A549 (cell line): ENCODE results near the gene UNKL. TPM values are rescaled to one million over a fixed set of nuclear protein-coding genes. Genes with fewer than 3 reads are reported as not detected.

Experiments
- ATAC-seq, 2 experiments: fragments of 200-7000 bp in 1 of 2; fragments of >200 bp in 1 of 2; cut with Nextera tagmentation in 1 of 2; cut with Tn5 transposase in 1 of 2; 3 replicates each; pipeline versions ENCODE4 v1.8.0 to v1.9.1; 2018 to 2020; ENCODE audit warnings: mild to moderate bottlenecking in 1 of 2, moderate library complexity in 1 of 2
- CTCF ChIA-PET: fragments of 300-600 bp; sonication (Branson Sonifier 250); formaldehyde crosslinking; extraction: SDS; loops from one replicate; lab custom pipeline; 2021; ENCODE audit warnings: antibody characterized with exemption, inconsistent platforms; lab: Yijun Ruan, JAX
- POLR2A ChIA-PET: fragments of 350-600 bp; formaldehyde crosslinking; extraction: SDS; loops from one replicate; lab custom pipeline; 2021; ENCODE audit warnings: antibody characterized with exemption, inconsistent platforms; lab: Yijun Ruan, JAX
- DNase-seq, 2 experiments: peaks; one replicate each; pipeline versions ENCODE4 v3.0.0 to v3.0.0-alpha.2; 2011 to 2016; ENCODE audit warnings: low read depth in 1 of 2, low spot score in 1 of 2
- FAIRE-seq: peaks from 2 replicates; lab custom pipeline; 2011; peaks lifted over from hg19 to GRCh38; lab: Jason Lieb, UNC
- H3K27ac ChIP-seq, 2 experiments: fragments of >200 bp; sonication (Bioruptor Twin); formaldehyde crosslinking; 3 replicates each; pipeline ENCODE4 v1.5.1; 2016 to 2017
- H3K4me1 ChIP-seq: fragments of >200 bp; sonication (Bioruptor Twin); formaldehyde crosslinking; 3 replicates; pipeline ENCODE4 v1.6.1; 2016
- H3K4me2 ChIP-seq: fragments of >200 bp; sonication (Bioruptor Twin); formaldehyde crosslinking; 3 replicates; pipeline ENCODE4 v1.6.1; 2016
- H3K4me3 ChIP-seq: fragments of >200 bp; sonication (Bioruptor Twin); formaldehyde crosslinking; 3 replicates; pipeline ENCODE4 v1.5.1; 2016
- H3K9me3 ChIP-seq: fragments of >200 bp; sonication (Bioruptor Twin); formaldehyde crosslinking; 3 replicates; pipeline ENCODE4 v1.6.1; 2016
- BCL3 ChIP-seq: fragments of >200 bp; sonication (Bioruptor Twin); formaldehyde crosslinking; IDR thresholded peaks from 3 replicates; pipeline ENCODE4 v1.6.1; 2016
- CBX2 ChIP-seq: fragments of 200-600 bp; sonication (generic); IDR thresholded peaks from 2 replicates; pipeline ENCODE4 v1.6.1; 2016; ENCODE audit warnings: low read depth, mild to moderate bottlenecking, borderline replicate concordance
- CTCF ChIP-seq: fragments of >200 bp; sonication (Bioruptor Twin); formaldehyde crosslinking; IDR thresholded peaks from 3 replicates; pipeline ENCODE4 v1.5.1; 2016
- EHF ChIP-seq: fragments of 250-450 bp; sonication (Bioruptor Pico); IDR thresholded peaks from 2 replicates; pipeline ENCODE4 v1.5.0; 2020; ENCODE audit warnings: mild to moderate bottlenecking
- EHMT2 ChIP-seq: fragments of 200-600 bp; sonication (generic); IDR thresholded peaks from 2 replicates; pipeline ENCODE4 v1.6.1; 2016; ENCODE audit warnings: antibody characterized with exemption, low read depth, mild to moderate bottlenecking, moderate library complexity
- HDAC2 ChIP-seq: fragments of 200-600 bp; sonication (generic); IDR thresholded peaks from 2 replicates; pipeline ENCODE4 v1.6.1; 2016
- KDM5A ChIP-seq: fragments of 200-600 bp; sonication (generic); IDR thresholded peaks from 2 replicates; pipeline ENCODE4 v1.6.1; 2016; ENCODE audit warnings: antibody characterized with exemption, mild to moderate bottlenecking
- MAFK ChIP-seq: fragments of 450-650 bp; IDR thresholded peaks from 2 replicates; pipeline ENCODE4 v1.6.1; 2014; ENCODE audit not compliant: partially characterized antibody
- MYC ChIP-seq: IDR thresholded peaks from 2 replicates; pipeline ENCODE4 v1.6.1; 2012; ENCODE audit warnings: mild to moderate bottlenecking, inconsistent platforms, low read length, improper control_type of control experiment, borderline replicate concordance
- NPAS2 ChIP-seq: fragments of 250-450 bp; sonication (Bioruptor Pico); IDR thresholded peaks from 2 replicates; pipeline ENCODE4 v1.8.0; 2022; ENCODE audit warnings: mild to moderate bottlenecking, moderate library complexity, borderline replicate concordance
- NR3C1 ChIP-seq: fragments of >200 bp; sonication (Bioruptor Twin); formaldehyde crosslinking; IDR thresholded peaks from 3 replicates; pipeline ENCODE4 v1.6.1; 2017
- PBX3 ChIP-seq: IDR thresholded peaks from 2 replicates; pipeline ENCODE4 v1.6.1; 2012
- RARB ChIP-seq: fragments of 250-450 bp; sonication (Bioruptor Pico); IDR thresholded peaks from 2 replicates; pipeline ENCODE4 v1.8.0; 2021; ENCODE audit warnings: mild to moderate bottlenecking, moderate library complexity
- RCOR1 ChIP-seq: fragments of 150-350 bp; IDR thresholded peaks from 2 replicates; pipeline ENCODE4 v1.6.1; 2014; ENCODE audit warnings: antibody characterized with exemption, low read length, low read depth
- REST ChIP-seq: fragments of 200-600 bp; sonication (generic); IDR thresholded peaks from 2 replicates; pipeline ENCODE4 v1.6.1; 2016; ENCODE audit warnings: antibody characterized with exemption, mild to moderate bottlenecking, moderate library complexity
- RFX5 ChIP-seq: fragments of 450-650 bp; IDR thresholded peaks from 2 replicates; pipeline ENCODE4 v1.7.1; 2014; ENCODE audit warnings: antibody characterized with exemption, mild to moderate bottlenecking, moderate library complexity
- SMC3 ChIP-seq: fragments of >200 bp; sonication (Bioruptor Twin); formaldehyde crosslinking; IDR thresholded peaks from 3 replicates; pipeline ENCODE4 v1.6.1; 2018; ENCODE audit warnings: inconsistent platforms
- USF2 ChIP-seq: fragments of 450-650 bp; IDR thresholded peaks from 2 replicates; pipeline ENCODE4 v1.6.1; 2014; ENCODE audit warnings: antibody characterized with exemption
- WGBS: methylation state at CpG from one replicate; pipeline ENCODE4 v1.1.6; 2017; ENCODE audit errors: missing lambda C conversion rate; 5-methylcytosine and 5-hydroxymethylcytosine counted together
- polyA plus RNA-seq, 4 experiments: library from polyadenylated mRNA; depleted of rRNA in 3 of 4; stranded (reverse); fragments of >200 nt; fragmentation: RNase III in 1 of 4; extraction: RNeasy Plus Mini Kit Qiagen cat#74134 plus additional on column Dnase treatment in 1 of 4; gene quantifications; 2 replicates in 3 of 4; 3 replicates in 1 of 4; pipeline ENCODE4 v1.2.3, GENCODE V29; 2011 to 2017

Gene UNKL
- polyA plus RNA-seq, 2 of the 4 experiments (the other 2 are of a cell fraction) = 20.7 to 37.6 TPM

- TF ChIP-seq REST = no peak
Measured at GRCh38 chr16:1430759-1431496, 16.4 kb upstream of the UNKL start, which contains the start of gene PERCC1 (continued).

- ATAC-seq (no peak), DNase-seq (no peak), FAIRE-seq (no peak)
- CTCF ChIA-PET = interaction anchor here (0.5 to 2.0 kb wide), 2 partner anchors 16 to 183 kb away, joined by 3 to 4 read pairs; no protein-coding TSS in a partner anchor
- Histone ChIP-seq H3K27ac (no peak overlapping the region), H3K4me2 (no peak overlapping the region), H3K4me1 (peaks cover 10% of the 10 kb centered on the region; the same call in 2 of the 3 replicates), H3K9me3 (no peaks in the 10 kb centered on the region), H3K4me3 (no peak overlapping the region)
- 81% methylated on average over 14 of the region's 14 CpGs for WGBS
- POLR2A ChIA-PET = no interaction called here
- TF ChIP-seq SMC3 (no peak), RCOR1 (no peak), CTCF (no peak), NR3C1 (no peak), MYC (no peak), CBX2 (no peak), KDM5A (no peak), RFX5 (no peak), NPAS2 (CRISPR knock-in tag) (no peak), EHF (CRISPR knock-in tag) (no peak), BCL3 (no peak), MAFK (no peak), PBX3 (no peak), EHMT2 (no peak), RARB (CRISPR knock-in tag) (no peak), HDAC2 (no peak), USF2 (no peak)
Measured at GRCh38 chr16:1430214-1430758, 15.8 kb upstream of the UNKL start.
